Measurements from ENCODE around the gene RNF150. TPM values are rescaled to one million over a fixed set of nuclear protein-coding genes. Genes with fewer than 3 reads are reported as not detected.

Gene RNF150
- polyA plus RNA-seq, 3 donors = 0.21 TPM; not detected in 2

DNA sequence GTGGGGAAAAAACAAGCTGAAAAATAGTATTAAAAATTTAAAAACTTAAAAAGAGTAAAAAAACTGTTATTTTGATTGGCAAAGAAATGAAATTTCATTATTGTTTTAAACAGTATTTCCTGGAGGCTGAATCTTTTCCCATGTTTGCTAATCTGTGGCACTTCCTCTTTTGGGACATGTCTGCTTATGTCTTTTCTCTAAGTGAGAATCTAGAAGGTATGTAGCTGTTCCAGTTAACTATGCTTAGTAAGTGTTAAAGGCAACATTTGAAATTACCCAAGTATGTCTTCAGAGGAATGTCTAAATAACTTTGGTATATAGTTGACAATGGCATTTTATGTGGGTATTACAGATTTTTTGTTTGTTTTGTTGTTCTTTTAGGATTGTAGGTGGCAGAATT is 295.5 kb downstream of the RNF150 start:
- no peaks in the 10 kb centered on the region for H3K27me3 ChIP-seq (ENCODE audit: control insufficient read depth in 2 of 2, insufficient read depth in 2 of 2, low read length in 2 of 2)
- no peaks in the 10 kb centered on the region for H3K9me3 ChIP-seq (replicated peaks in 1 of 2; ENCODE audit: control insufficient read depth in 1 of 2, insufficient read depth in 1 of 2, low read length in 2 of 2)
- H3K4me3 ChIP-seq (replicated peaks in 1 of 3; ENCODE audit: low read depth in 2 of 3, low read length in 3 of 3) = no peak overlapping the region
- DNase-seq = peak; percentile 15 to 57 (median 50)
- peaks cover 18 to 24% of the 10 kb centered on the region in 2 donors for H3K4me1 ChIP-seq (ENCODE audit: control insufficient read depth in 1 of 2, insufficient read depth in 2 of 2, low read length in 2 of 2)
- intact Hi-C loops (cut with micrococcal nuclease) = no loop called here
- H3K9ac ChIP-seq (ENCODE audit: insufficient read depth, low read length, poor library complexity, severe bottlenecking) = no peak overlapping the region
- H4K20me1 ChIP-seq (ENCODE audit: insufficient read depth, low read length) = no peaks in the 10 kb centered on the region
- peak overlapping the region; percentile 18 for H2AFZ ChIP-seq (ENCODE audit: insufficient read depth, low read depth, low read length, poor library complexity, severe bottlenecking)
- peaks cover 0 to 3% (median 0%) of the 10 kb centered on the region in 7 donors for H3K9me3 Mint-ChIP-seq
- peaks cover 4 to 5% (median 4%) of the 10 kb centered on the region in 3 donors for H3K27me3 Mint-ChIP-seq (ENCODE audit: low read depth in 3 of 3)
- H3K27ac Mint-ChIP-seq = no peak overlapping the region
- H3K4me3 Mint-ChIP-seq = no peak overlapping the region
- H3K27ac ChIP-seq (ENCODE audit: low read depth in 1 of 2, low read length in 2 of 2) = no peak overlapping the region
- H3K4me1 Mint-ChIP-seq = peaks cover 18% of the 10 kb centered on the region
- peaks cover 0 to 3% of the 10 kb centered on the region in 2 donors for H3K36me3 Mint-ChIP-seq
- TF ChIP-seq CTCF (IDR thresholded peaks at IDR 0.05) = no peak
- H3K4me2 ChIP-seq (replicated peaks; ENCODE audit: extremely low read depth, low read length, poor library complexity, severe bottlenecking) = no peak overlapping the region
- H3K79me2 ChIP-seq (ENCODE audit: insufficient read depth, low read length) = no peaks in the 10 kb centered on the region
- H3K36me3 ChIP-seq (replicated peaks in 1 of 2; ENCODE audit: control insufficient read depth in 1 of 2, insufficient read depth in 2 of 2, low read length in 2 of 2) = no peaks in the 10 kb centered on the region

- H3K9ac ChIP-seq (ENCODE audit: insufficient read depth, low read length, poor library complexity, severe bottlenecking) = no peak overlapping the region
- DNase-seq = no peak
- H3K27me3 ChIP-seq (ENCODE audit: control insufficient read depth in 2 of 2, insufficient read depth in 2 of 2, low read length in 2 of 2) = no peaks in the 10 kb centered on the region
- intact Hi-C loops (cut with micrococcal nuclease) = no loop called here
- Mint-ChIP-seq H3K27me3 (ENCODE audit: low read depth in 3 of 3) (peaks cover 0 to 4% (median 3%) of the 10 kb centered on the region in 3 donors), H3K4me1 (peaks cover 18% of the 10 kb centered on the region), H3K4me3 (no peak overlapping the region), H3K36me3 (peaks cover 0 to 2% of the 10 kb centered on the region in 2 donors), H3K27ac (no peak overlapping the region), H3K9me3 (no peaks in the 10 kb centered on the region)
- no CpG with 5 or more reads among the region's 7 CpGs for WGBS (ENCODE audit: insufficient coverage)
- H3K9me3 ChIP-seq (replicated peaks in 1 of 2; ENCODE audit: control insufficient read depth in 1 of 2, insufficient read depth in 1 of 2, low read length in 2 of 2) = no peaks in the 10 kb centered on the region
- H3K27ac ChIP-seq (ENCODE audit: low read depth in 1 of 2, low read length in 2 of 2) = no peak overlapping the region
- H3K36me3 ChIP-seq (replicated peaks in 1 of 2; ENCODE audit: control insufficient read depth in 1 of 2, insufficient read depth in 2 of 2, low read length in 2 of 2) = no peaks in the 10 kb centered on the region
- no peak overlapping the region for H2AFZ ChIP-seq (ENCODE audit: insufficient read depth, low read depth, low read length, poor library complexity, severe bottlenecking)
- peaks cover 18 to 24% of the 10 kb centered on the region in 2 donors for H3K4me1 ChIP-seq (ENCODE audit: control insufficient read depth in 1 of 2, insufficient read depth in 2 of 2, low read length in 2 of 2)
- H3K79me2 ChIP-seq (ENCODE audit: insufficient read depth, low read length) = no peaks in the 10 kb centered on the region
- no peak for TF ChIP-seq CTCF (IDR thresholded peaks at IDR 0.05)
- no peaks in the 10 kb centered on the region for H4K20me1 ChIP-seq (ENCODE audit: insufficient read depth, low read length)
- no peak overlapping the region for H3K4me3 ChIP-seq (replicated peaks in 1 of 3; ENCODE audit: low read depth in 2 of 3, low read length in 3 of 3)
- H3K4me2 ChIP-seq (replicated peaks; ENCODE audit: extremely low read depth, low read length, poor library complexity, severe bottlenecking) = no peak overlapping the region
Measured at GRCh38 chr4:140834839-140835495, 298.3 kb downstream of the RNF150 start.

Data from CD14-positive monocyte (primary cell).